ENCODE measurements around the gene MSS51.
"Not testable (repeated sequence)": the region's sequence is repeated elsewhere in the genome, so short reads cannot be mapped to it uniquely, and the experiment has no call there.

The MSS51 gene

DNA sequence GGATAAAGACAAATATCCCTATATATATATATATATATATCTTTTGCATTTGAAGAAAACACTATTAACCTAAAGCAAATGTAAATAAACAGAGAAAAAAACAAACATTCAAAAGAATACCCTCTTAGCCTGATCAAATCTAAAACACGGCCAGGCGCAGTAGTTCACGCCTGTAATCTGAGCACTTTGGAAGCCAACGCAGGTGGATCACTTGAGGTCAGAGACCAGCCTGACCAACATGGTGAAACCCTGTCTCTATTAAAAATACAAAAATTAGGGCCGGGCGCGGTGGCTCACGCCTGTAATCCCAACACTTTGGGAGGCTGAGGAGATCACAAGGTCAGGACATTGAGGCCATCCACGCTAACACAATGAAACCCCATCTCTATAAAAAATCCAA is 28.7 kb downstream of the MSS51 start:
- Mint-ChIP-seq H3K4me3 (no peak overlapping the region), H3K9me3 (no peaks in the 10 kb centered on the region), H3K27me3 (no peaks in the 10 kb centered on the region), H3K4me1 (peaks cover 59% of the 10 kb centered on the region), H3K36me3 (peaks cover 6% of the 10 kb centered on the region), H3K27ac (no peak overlapping the region)

DNA sequence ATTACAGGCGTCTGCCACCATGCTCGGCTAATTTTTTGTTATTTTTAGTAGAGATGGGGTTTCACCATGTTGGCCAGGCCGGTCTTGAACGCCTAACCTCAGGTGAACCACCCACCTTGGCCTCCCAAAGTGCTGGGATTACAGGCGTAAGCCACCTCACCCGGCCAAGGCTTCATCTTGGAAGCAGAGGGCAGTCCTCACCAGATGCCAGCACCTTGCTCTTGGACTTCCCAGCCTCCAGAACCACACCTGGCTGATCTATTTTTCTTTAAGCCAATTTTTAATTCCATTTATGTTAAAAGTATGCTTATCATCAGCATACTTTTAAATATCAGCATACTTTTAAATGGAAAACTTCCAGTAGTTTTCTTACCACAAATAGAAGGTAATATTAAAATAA is 31.7 kb downstream of the MSS51 start:
- H3K27me3 Mint-ChIP-seq, result no peaks in the 10 kb centered on the region
- H3K4me3 Mint-ChIP-seq, result no peak overlapping the region
- H3K36me3 Mint-ChIP-seq, result peaks cover 2% of the 10 kb centered on the region
- H3K4me1 Mint-ChIP-seq, result peaks cover 35% of the 10 kb centered on the region
- no peak overlapping the region for H3K27ac Mint-ChIP-seq
- H3K9me3 Mint-ChIP-seq, result no peaks in the 10 kb centered on the region

DNA sequence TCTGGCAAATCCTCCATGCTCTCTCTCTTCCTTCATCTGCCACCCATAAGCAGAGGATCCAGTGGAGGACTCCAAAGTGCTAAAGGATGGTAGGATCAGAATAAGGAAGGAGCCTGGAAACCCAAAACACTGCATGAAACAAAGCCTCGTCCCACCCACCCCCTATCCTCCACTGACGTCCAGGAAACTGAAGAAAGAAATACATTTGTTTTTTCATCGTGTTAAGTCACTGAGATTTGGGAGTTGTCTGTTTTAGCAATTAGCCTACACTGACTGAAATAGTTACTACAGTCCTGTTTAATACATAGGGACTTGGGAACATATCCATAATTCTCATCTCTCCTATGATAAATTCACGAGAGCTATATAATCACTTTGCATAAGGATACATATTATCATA is 34.3 kb downstream of the MSS51 start:
- H3K4me3 Mint-ChIP-seq, result no peak overlapping the region
- peaks cover 9% of the 10 kb centered on the region for H3K36me3 Mint-ChIP-seq
- H3K27me3 Mint-ChIP-seq, result no peaks in the 10 kb centered on the region
- H3K27ac Mint-ChIP-seq, result peak overlapping the region; percentile 17
- H3K4me1 Mint-ChIP-seq, result peaks cover 23% of the 10 kb centered on the region
- no peaks in the 10 kb centered on the region for H3K9me3 Mint-ChIP-seq

DNA sequence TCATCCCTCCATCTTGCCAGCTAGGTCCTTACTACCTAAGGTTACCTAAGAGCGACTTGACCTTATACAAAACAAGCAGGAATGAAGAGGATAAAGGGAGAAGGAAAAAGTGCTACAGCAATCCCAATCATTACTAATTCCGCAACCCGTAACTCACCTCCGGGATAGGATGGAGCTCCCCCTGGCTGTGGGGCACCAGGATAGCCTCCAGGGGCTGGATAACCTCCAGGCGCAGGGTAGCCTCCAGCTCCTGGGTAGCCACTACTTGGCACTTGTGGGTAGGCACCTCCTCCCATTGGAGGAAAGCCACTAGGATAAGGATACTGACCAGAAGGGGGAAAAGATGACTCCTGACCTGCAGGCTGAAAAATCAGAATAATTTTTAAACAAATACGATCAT is 35.3 kb downstream of the MSS51 start:
- Mint-ChIP-seq H3K4me3 (no peak overlapping the region), H3K36me3 (peaks cover 12% of the 10 kb centered on the region), H3K4me1 (peaks cover 19% of the 10 kb centered on the region), H3K9me3 (no peaks in the 10 kb centered on the region), H3K27ac (no peak overlapping the region), H3K27me3 (no peaks in the 10 kb centered on the region)

DNA sequence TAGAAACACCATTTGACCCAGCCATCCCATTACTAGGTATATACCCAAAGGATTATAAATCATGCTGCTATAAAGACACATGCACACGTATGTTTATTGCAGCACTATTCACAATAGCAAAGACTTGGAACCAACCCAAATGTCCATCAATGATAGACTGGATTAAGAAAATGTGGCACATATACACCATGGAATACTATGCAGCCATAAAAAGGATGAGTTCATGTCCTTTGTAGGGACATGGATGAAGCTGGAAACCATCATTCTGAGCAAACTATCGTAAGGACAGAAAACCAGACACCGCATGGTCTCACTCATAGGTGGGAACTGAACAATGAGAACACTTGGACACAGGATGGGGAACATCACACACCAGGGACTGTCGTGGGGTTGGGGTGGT is 39.0 kb downstream of the MSS51 start:
- H3K4me3 Mint-ChIP-seq, H3K9me3 Mint-ChIP-seq, H3K27me3 Mint-ChIP-seq, H3K27ac Mint-ChIP-seq: not testable (repeated sequence)
- Mint-ChIP-seq H3K36me3 (peaks cover 21% of the 10 kb centered on the region), H3K4me1 (peaks cover 13% of the 10 kb centered on the region)

DNA sequence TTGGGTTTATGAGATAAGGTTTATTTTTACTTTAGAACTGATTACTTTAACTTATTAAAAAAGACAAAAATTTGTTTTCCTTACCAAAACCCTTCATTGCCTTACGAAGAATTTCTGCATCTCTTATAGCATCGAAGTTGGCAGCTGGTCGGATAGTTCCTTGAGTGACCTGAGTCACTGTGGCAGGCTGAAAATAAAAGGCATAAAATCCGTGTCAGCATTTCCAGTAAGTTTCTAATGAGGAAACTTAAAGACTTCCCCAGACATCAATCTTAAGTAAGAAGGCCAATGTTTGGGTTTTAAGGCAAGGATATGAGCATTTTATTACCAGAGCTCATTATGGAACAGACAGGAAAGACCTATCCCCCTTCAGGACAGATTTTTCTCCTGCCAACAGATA is 45.1 kb downstream of the MSS51 start:
- no peak overlapping the region for H3K27ac Mint-ChIP-seq
- H3K9me3 Mint-ChIP-seq, result no peaks in the 10 kb centered on the region
- H3K36me3 Mint-ChIP-seq, result peaks cover 21% of the 10 kb centered on the region

DNA sequence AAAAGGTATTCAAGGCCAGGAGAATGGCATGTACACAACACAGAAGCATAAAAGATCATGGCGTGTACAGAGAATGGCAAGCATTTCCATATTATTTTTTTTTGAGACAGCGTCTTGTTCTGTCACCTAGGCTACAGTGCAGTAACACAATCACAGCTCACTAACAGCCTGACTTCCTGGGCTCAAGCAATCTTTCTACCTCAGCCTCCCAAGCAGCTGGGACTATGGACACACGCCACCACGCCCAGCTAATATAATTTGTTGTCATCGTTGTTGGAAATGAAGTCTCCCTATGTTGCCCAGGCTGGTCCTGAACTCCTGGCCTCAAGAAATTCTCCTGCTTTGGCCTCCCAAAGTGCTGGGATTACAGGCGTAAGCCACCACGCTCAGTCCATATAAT is 46.8 kb downstream of the MSS51 start:
- Mint-ChIP-seq H3K4me1 (peaks cover 2% of the 10 kb centered on the region), H3K27ac (no peak overlapping the region), H3K4me3 (no peak overlapping the region), H3K9me3 (no peaks in the 10 kb centered on the region), H3K27me3 (no peaks in the 10 kb centered on the region), H3K36me3 (peaks cover 19% of the 10 kb centered on the region)

More for the DNA sequence above, 45.1 kb downstream of the MSS51 start:
- peaks cover 5% of the 10 kb centered on the region for H3K4me1 Mint-ChIP-seq
- H3K27me3 Mint-ChIP-seq, result no peaks in the 10 kb centered on the region
- H3K4me3 Mint-ChIP-seq, result no peak overlapping the region

DNA sequence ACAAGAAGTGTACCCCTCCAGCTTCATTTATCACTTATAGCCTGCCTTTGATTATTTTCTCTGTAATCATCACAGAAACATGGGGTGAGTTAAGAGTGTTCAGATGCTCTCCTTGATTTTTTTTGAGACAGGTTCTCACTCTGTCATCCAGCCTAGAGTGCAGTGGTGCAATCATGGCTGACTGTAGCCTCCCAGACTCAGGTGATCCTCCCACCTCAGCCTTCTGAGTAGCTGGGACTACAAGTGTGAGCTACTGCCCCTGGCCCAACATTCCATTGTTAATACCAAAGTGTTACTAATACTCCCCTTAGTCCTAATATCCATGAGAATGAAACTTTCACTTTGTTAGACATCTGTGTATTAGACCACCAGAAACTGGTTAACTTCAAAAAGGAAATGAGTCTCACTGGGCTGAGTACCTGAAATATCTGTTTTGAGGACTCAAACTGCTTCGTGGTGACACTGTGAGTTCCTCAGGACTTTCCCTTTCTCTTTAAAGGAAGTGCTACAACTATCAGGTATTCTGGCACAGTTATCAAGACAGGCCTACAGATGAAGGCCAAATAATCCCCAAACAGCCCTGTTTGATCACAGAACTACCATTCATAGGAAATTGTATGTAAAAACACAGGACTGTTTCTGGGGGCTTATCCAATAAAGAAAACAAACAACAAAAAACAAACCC is 54.2 kb downstream of the MSS51 start:
- peak overlapping the region; percentile 21 for H3K27ac Mint-ChIP-seq
- no peaks in the 10 kb centered on the region for H3K9me3 Mint-ChIP-seq
- no peaks in the 10 kb centered on the region for H3K27me3 Mint-ChIP-seq
- peaks cover 20% of the 10 kb centered on the region for H3K36me3 Mint-ChIP-seq
- H3K4me1 Mint-ChIP-seq, result no peaks in the 10 kb centered on the region
- no peak overlapping the region for H3K4me3 Mint-ChIP-seq

DNA sequence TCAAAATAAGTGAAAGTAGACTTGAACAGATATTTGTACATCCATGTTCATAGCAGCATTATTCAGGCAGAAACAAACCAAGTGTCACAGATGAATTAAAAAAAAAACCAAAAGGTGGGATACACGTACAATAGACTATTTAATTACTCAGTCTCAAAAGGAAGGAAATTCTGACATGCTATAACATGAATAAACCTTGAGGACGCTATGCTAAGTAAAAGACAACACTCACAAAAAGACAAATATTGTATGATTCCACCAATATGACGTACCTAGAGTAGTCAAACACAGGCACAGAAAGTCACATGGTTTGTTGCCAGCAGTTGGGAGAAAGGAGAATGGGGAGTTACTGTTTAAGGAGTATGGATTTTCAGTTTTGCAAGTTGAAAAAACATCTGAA is 56.7 kb downstream of the MSS51 start:
- Mint-ChIP-seq H3K27ac (no peak overlapping the region), H3K27me3 (no peaks in the 10 kb centered on the region), H3K36me3 (peaks cover 22% of the 10 kb centered on the region), H3K9me3 (no peaks in the 10 kb centered on the region), H3K4me1 (no peaks in the 10 kb centered on the region), H3K4me3 (no peak overlapping the region)
